Stomach (tissue), 4 donors: ENCODE results near the gene MSI2.

Experiments used
- EP300 ChIP-seq: sonication (generic); formaldehyde crosslinking; IDR thresholded peaks from one replicate; pipeline ENCODE4 v1.6.1; 2017; ENCODE audit warnings: antibody characterized with exemption
- POLR2A ChIP-seq, 4 donors: fragments of 450-650 bp; IDR thresholded peaks; one replicate each; pipeline ENCODE4 v1.6.1; 2016; ENCODE audit warnings: antibody characterized with exemption in 4 of 4, control low read depth in 2 of 4, mild to moderate bottlenecking in 1 of 4, moderate library complexity in 1 of 4
- POLR2AphosphoS5 ChIP-seq, 3 donors: sonication (generic); formaldehyde crosslinking; IDR thresholded peaks; one replicate each; pipeline ENCODE4 v1.6.1; 2016; ENCODE audit warnings: antibody characterized with exemption in 3 of 3
- TF ChIP-seq, protein P1 (sequence below), 7 experiments: fragments of 450-650 bp in 4 of 7; fragments of 200-600 bp in 3 of 7; sonication (generic) in 3 of 7; IDR thresholded peaks; one replicate each; pipeline ENCODE4 v1.5.1; 2016 to 2019; ENCODE audit warnings: antibody characterized with exemption in 7 of 7, control low read depth in 2 of 7, mild to moderate bottlenecking in 1 of 7

DNA sequence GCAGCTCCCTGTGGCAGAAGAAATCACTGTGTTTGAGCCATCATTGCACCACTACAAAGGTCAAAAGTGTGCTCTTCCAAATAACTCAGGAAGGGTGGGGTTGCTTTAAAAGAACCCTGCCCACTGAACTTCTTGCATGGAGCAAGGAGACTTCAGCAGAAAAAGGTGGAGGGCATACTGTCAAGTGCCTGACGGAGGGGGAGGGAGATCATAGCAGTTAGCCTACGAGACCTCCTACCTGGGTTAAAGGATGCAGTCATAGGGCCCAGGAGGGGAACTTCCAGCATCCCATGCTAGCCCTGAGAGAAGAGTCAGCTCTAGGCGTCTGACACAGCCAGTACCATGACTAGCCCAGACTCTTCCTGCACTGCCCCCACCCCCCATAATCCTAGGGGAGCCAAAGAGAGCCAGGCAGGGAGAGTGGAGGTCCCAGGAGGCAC lies 45.3 kb upstream of the MSI2 start:
- TF ChIP-seq, protein P1, sequence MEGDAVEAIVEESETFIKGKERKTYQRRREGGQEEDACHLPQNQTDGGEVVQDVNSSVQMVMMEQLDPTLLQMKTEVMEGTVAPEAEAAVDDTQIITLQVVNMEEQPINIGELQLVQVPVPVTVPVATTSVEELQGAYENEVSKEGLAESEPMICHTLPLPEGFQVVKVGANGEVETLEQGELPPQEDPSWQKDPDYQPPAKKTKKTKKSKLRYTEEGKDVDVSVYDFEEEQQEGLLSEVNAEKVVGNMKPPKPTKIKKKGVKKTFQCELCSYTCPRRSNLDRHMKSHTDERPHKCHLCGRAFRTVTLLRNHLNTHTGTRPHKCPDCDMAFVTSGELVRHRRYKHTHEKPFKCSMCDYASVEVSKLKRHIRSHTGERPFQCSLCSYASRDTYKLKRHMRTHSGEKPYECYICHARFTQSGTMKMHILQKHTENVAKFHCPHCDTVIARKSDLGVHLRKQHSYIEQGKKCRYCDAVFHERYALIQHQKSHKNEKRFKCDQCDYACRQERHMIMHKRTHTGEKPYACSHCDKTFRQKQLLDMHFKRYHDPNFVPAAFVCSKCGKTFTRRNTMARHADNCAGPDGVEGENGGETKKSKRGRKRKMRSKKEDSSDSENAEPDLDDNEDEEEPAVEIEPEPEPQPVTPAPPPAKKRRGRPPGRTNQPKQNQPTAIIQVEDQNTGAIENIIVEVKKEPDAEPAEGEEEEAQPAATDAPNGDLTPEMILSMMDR (IDR thresholded peaks at IDR 0.05), result no peak
- TF ChIP-seq POLR2A (IDR thresholded peaks at IDR 0.05), result no peak
- no peak for TF ChIP-seq EP300
- TF ChIP-seq POLR2AphosphoS5 (IDR thresholded peaks at IDR 0.05), result no peak
